Measurements from ENCODE around the gene ABRACL. TPM values are rescaled to one million over a fixed set of nuclear protein-coding genes. Genes with fewer than 3 reads are reported as not detected.
"Not testable (repeated sequence)": the region's sequence is repeated elsewhere in the genome, so short reads cannot be mapped to it uniquely, and the experiment has no call there.

Gene ABRACL
- total RNA-seq, 2 experiments from 2014 or later: 147 to 155 TPM

- Mint-ChIP-seq H3K27me3 (no peaks in the 10 kb centered on the region), H3K9me3 (no peaks in the 10 kb centered on the region), H3K27ac (no peak overlapping the region), H3K4me1 (ENCODE audit: low read depth) (peaks cover 1% of the 10 kb centered on the region), H3K4me3 (no peak overlapping the region), H3K36me3 (ENCODE audit: low read depth) (no peaks in the 10 kb centered on the region)
- no peak for ATAC-seq
- POLR2A ChIA-PET: interaction anchor here (1.7 kb wide), 1 partner anchor 10 kb away, joined by 5 read pairs; no protein-coding TSS in a partner anchor
- TF ChIP-seq CTCF (IDR thresholded peaks at IDR 0.05): no peak
- intact Hi-C loops (cut with micrococcal nuclease): no loop called here
- CTCF ChIA-PET: interaction anchor here (3.0 kb wide), 1 partner anchor 28 kb away, joined by 8 read pairs; no protein-coding TSS in a partner anchor
- DNase-seq: no peak
These were observed 11.3 kb upstream of the ABRACL start for GRCh38 chr6:139017227-139017626.

GRCh38 chr6:139019722-139020121 is 8.8 kb upstream of the ABRACL start:
- Mint-ChIP-seq H3K27me3 (no peaks in the 10 kb centered on the region), H3K4me3 (no peak overlapping the region), H3K36me3 (ENCODE audit: low read depth) (peaks cover 1% of the 10 kb centered on the region), H3K9me3 (no peaks in the 10 kb centered on the region), H3K4me1 (ENCODE audit: low read depth) (peaks cover 1% of the 10 kb centered on the region), H3K27ac (no peak overlapping the region)
- no peak for ATAC-seq
- ChIA-PET POLR2A (interaction anchor here (0.6 kb wide), 1 partner anchor 365 kb away, joined by 3 read pairs; no protein-coding TSS in a partner anchor), CTCF (no interaction called here)
- intact Hi-C loops (cut with micrococcal nuclease): no loop called here
- no peak for TF ChIP-seq CTCF (IDR thresholded peaks at IDR 0.05)
- no peak for DNase-seq

- Mint-ChIP-seq H3K4me1 (ENCODE audit: low read depth) (peaks cover 3% of the 10 kb centered on the region), H3K9me3 (no peaks in the 10 kb centered on the region), H3K27me3 (no peaks in the 10 kb centered on the region), H3K27ac (no peak overlapping the region), H3K36me3 (ENCODE audit: low read depth) (peaks cover 1% of the 10 kb centered on the region), H3K4me3 (no peak overlapping the region)
- intact Hi-C loops (cut with micrococcal nuclease): no loop called here
- ATAC-seq (no peak), DNase-seq (no peak)
- ChIA-PET CTCF (interaction anchor here (0.6 to 1.6 kb wide), 2 partner anchors 205 to 344 kb away, joined by 3 to 4 read pairs; no protein-coding TSS in a partner anchor), POLR2A (interaction anchor here (0.7 kb wide), 1 partner anchor 172 kb away, joined by 4 read pairs; no protein-coding TSS in a partner anchor)
- no peak for TF ChIP-seq CTCF (IDR thresholded peaks at IDR 0.05)
These were observed 7.9 kb upstream of the ABRACL start for GRCh38 chr6:139020689-139021088.

- H3K27ac Mint-ChIP-seq; H3K27me3 Mint-ChIP-seq; H3K36me3 Mint-ChIP-seq (ENCODE audit: low read depth); H3K4me1 Mint-ChIP-seq (ENCODE audit: low read depth); ATAC-seq; DNase-seq; H3K4me3 Mint-ChIP-seq; H3K9me3 Mint-ChIP-seq; CTCF ChIA-PET; intact Hi-C loops (cut with micrococcal nuclease): not testable (repeated sequence)
- POLR2A ChIA-PET: interaction anchor here (0.8 to 1.1 kb wide), 2 partner anchors 37 to 41 kb away, joined by 3 read pairs; partner anchors contain the start of gene REPS1
These were observed 3.1 kb upstream of the ABRACL start for GRCh38 chr6:139025416-139025815.

GRCh38 chr6:139027620-139028182 is 844 bp upstream of the ABRACL start:
- no peak for TF ChIP-seq CTCF (IDR thresholded peaks at IDR 0.05)
- Mint-ChIP-seq H3K36me3 (ENCODE audit: low read depth) (peaks cover 5% of the 10 kb centered on the region), H3K4me3 (no peak overlapping the region), H3K27ac (peak overlapping the region; percentile 98), H3K4me1 (ENCODE audit: low read depth) (peaks cover 13% of the 10 kb centered on the region), H3K27me3 (no peaks in the 10 kb centered on the region), H3K9me3 (no peaks in the 10 kb centered on the region)
- intact Hi-C loops (cut with micrococcal nuclease): no loop called here
- CTCF ChIA-PET: interaction anchor here (0.7 to 1.0 kb wide), 2 partner anchors 39 to 98 kb away, joined by 3 read pairs; partner anchors contain the start of gene REPS1
- DNase-seq (peak; percentile 83), ATAC-seq (peak; percentile 69)
- POLR2A ChIA-PET: interaction anchor here (0.5 to 4.2 kb wide), 6 partner anchors 8 to 289 kb away, joined by 3 to 16 read pairs (median 4); no protein-coding TSS in a partner anchor
